ENCODE data around the gene SCT. TPM values are rescaled to one million over a fixed set of nuclear protein-coding genes. Genes with fewer than 3 reads are reported as not detected.

Gene SCT
- total RNA-seq, 1 donor from 2014 or later, result 2.1 TPM

DNA sequence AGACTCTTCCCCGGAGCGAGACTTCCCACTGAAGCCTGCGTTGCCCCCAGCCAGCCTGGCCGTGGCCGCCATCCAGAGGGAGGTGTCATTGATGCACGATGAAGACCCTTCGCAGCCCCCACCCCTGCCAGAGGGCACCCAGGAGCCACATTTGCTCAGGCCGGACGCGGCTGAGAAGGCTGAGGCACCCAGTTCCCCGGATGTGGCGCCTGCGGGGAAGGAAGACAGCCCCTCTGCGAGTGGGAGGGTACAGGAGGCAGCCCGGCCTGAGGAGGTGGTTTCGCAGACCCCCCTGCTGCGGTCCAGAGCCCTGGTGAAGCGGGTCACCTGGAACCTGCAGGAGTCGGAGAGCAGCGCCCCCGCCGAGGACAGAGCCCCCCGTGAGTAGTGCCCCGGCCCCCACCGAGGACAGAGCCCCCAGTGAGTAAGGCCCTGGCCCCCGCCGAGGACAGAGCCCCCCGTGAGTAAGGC is 17.6 kb downstream of the SCT start:
- no peaks in the 10 kb centered on the region for H3K27me3 ChIP-seq (ENCODE audit: control insufficient read depth, insufficient read depth, low read length)
- TF ChIP-seq, protein P1, sequence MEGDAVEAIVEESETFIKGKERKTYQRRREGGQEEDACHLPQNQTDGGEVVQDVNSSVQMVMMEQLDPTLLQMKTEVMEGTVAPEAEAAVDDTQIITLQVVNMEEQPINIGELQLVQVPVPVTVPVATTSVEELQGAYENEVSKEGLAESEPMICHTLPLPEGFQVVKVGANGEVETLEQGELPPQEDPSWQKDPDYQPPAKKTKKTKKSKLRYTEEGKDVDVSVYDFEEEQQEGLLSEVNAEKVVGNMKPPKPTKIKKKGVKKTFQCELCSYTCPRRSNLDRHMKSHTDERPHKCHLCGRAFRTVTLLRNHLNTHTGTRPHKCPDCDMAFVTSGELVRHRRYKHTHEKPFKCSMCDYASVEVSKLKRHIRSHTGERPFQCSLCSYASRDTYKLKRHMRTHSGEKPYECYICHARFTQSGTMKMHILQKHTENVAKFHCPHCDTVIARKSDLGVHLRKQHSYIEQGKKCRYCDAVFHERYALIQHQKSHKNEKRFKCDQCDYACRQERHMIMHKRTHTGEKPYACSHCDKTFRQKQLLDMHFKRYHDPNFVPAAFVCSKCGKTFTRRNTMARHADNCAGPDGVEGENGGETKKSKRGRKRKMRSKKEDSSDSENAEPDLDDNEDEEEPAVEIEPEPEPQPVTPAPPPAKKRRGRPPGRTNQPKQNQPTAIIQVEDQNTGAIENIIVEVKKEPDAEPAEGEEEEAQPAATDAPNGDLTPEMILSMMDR (IDR thresholded peaks at IDR 0.05; ENCODE audit: insufficient read depth, low read length, poor library complexity, severe bottlenecking), result no peak
- no peak for DNase-seq (ENCODE audit: low read depth)
- H3K36me3 ChIP-seq (ENCODE audit: control insufficient read depth, insufficient read depth, low read length), result peaks cover 7% of the 10 kb centered on the region
- no peak overlapping the region for H3K4me3 ChIP-seq (ENCODE audit: low read depth, low read length)

DNA sequence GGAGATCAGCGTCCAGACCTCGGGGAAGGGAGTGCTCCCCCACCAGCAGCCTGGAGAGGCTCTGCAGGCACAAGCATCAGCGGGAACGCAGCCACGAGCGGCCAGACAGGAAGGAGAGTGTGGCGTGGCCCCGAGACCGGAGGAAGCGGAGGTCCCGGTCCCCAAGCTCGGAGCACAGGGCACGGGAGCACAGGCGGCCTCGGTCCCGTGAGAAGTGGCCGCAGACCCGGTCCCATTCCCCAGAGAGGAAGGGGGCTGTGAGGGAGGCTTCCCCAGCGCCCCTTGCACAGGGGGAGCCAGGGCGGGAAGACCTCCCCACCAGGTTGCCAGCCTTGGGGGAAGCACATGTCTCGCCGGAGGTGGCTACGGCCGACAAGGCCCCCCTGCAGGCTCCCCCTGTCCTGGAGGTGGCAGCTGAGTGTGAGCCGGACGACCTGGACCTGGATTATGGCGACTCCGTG is 18.2 kb downstream of the SCT start:
- Histone ChIP-seq H3K4me3 (ENCODE audit: low read depth, low read length) (no peak overlapping the region), H3K27me3 (ENCODE audit: control insufficient read depth, insufficient read depth, low read length) (no peaks in the 10 kb centered on the region), H3K36me3 (ENCODE audit: control insufficient read depth, insufficient read depth, low read length) (peaks cover 7% of the 10 kb centered on the region)
- DNase-seq (ENCODE audit: low read depth), result no peak
- TF ChIP-seq, protein P1 (IDR thresholded peaks at IDR 0.05; ENCODE audit: insufficient read depth, low read length, poor library complexity, severe bottlenecking), result no peak

DNA sequence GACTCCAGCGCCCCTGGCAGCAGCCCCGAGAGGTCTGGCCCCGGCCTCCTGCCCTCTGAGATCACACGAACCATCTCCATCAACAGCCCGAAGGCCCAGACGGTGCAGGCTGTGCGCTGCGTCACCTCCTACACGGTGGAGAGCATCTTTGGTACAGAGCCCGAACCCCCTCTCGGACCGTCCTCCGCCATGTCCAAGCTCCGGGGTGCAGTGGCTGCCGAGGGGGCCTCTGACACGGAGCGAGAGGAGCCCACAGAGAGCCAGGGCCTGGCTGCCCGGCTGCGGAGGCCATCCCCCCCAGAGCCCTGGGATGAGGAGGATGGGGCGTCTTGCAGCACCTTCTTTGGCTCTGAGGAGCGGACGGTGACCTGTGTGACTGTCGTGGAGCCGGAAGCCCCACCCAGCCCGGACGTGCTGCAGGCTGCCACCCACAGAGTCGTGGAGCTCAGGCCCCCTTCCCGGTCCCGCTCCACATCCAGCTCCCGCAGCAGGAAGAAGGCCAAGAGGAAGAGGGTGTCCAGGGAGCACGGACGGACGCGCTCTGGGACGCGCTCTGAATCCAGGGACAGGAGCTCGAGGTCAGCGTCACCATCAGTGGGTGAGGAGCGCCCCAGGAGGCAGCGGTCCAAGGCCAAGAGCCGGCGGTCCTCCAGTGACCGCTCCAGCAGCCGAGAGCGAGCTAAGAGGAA is 18.9 kb downstream of the SCT start:
- peaks cover 7% of the 10 kb centered on the region for H3K36me3 ChIP-seq (ENCODE audit: control insufficient read depth, insufficient read depth, low read length)
- no peak overlapping the region for H3K4me3 ChIP-seq (ENCODE audit: low read depth, low read length)
- TF ChIP-seq, protein P1 (IDR thresholded peaks at IDR 0.05; ENCODE audit: insufficient read depth, low read length, poor library complexity, severe bottlenecking), result no peak
- no peaks in the 10 kb centered on the region for H3K27me3 ChIP-seq (ENCODE audit: control insufficient read depth, insufficient read depth, low read length)
- DNase-seq (ENCODE audit: low read depth), result no peak

DNA sequence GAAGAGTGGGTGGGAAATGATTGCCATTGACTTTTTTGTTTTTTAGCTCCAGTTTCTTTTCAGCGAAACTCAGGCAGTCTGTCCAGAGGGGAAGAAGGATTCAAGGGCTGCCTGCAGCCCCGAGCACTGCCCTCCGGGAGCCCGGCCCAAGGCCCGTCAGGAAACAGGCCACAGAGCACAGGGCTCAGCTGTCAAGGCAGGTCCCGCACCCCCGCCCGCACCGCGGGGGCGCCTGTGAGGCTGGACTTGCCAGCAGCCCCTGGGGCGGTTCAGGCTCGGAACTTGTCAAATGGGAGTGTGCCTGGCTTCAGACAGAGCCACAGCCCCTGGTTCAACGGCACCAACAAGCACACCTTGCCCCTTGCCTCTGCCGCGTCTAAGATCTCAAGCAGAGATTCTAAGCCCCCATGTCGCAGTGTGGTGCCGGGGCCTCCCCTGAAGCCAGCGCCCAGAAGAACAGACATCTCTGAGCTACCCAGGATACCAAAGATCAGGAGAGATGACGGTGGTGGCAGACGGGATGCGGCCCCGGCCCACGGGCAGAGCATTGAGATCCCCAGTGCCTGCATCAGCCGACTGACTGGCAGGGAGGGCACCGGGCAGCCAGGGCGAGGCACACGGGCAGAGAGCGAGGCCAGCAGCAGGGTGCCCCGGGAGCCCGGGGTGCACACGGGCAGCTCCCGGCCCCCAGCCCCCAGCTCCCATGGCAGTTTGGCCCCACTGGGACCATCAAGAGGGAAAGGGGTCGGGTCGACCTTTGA is 19.8 kb downstream of the SCT start:
- H3K4me3 ChIP-seq (ENCODE audit: low read depth, low read length), result no peak overlapping the region
- no peaks in the 10 kb centered on the region for H3K27me3 ChIP-seq (ENCODE audit: control insufficient read depth, insufficient read depth, low read length)
- peaks cover 7% of the 10 kb centered on the region for H3K36me3 ChIP-seq (ENCODE audit: control insufficient read depth, insufficient read depth, low read length)
- no peak for DNase-seq (ENCODE audit: low read depth)
- TF ChIP-seq, protein P1 (IDR thresholded peaks at IDR 0.05; ENCODE audit: insufficient read depth, low read length, poor library complexity, severe bottlenecking), result no peak

DNA sequence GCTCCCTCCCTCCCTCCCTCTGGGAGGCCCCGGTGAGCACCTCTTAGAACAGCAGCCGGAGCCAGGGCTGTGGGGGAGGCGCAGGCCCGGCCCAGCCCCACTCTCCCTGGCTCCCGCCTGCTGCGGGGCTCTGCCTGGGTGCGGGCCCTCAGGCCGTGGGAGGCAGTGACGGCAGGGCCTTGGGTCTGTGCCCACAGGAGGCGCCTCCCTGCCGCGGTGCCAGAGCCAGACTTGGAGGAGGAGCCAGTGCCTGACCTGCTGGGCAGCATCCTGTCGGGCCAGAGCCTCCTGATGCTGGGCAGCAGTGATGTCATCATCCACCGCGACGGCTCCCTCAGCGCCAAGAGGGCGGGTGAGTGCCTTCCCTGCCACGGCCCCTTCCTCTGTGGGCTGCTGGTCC is 20.7 kb downstream of the SCT start:
- Histone ChIP-seq H3K4me3 (ENCODE audit: low read depth, low read length) (no peak overlapping the region), H3K36me3 (ENCODE audit: control insufficient read depth, insufficient read depth, low read length) (peaks cover 5% of the 10 kb centered on the region), H3K27me3 (ENCODE audit: control insufficient read depth, insufficient read depth, low read length) (no peaks in the 10 kb centered on the region)
- TF ChIP-seq, protein P1 (IDR thresholded peaks at IDR 0.05; ENCODE audit: insufficient read depth, low read length, poor library complexity, severe bottlenecking), result no peak
- DNase-seq (ENCODE audit: low read depth), result peak; percentile 18

Measured in kidney epithelial cell (primary cell).